ENCODE data around the gene TSPAN5.

The TSPAN5 gene

DNA sequence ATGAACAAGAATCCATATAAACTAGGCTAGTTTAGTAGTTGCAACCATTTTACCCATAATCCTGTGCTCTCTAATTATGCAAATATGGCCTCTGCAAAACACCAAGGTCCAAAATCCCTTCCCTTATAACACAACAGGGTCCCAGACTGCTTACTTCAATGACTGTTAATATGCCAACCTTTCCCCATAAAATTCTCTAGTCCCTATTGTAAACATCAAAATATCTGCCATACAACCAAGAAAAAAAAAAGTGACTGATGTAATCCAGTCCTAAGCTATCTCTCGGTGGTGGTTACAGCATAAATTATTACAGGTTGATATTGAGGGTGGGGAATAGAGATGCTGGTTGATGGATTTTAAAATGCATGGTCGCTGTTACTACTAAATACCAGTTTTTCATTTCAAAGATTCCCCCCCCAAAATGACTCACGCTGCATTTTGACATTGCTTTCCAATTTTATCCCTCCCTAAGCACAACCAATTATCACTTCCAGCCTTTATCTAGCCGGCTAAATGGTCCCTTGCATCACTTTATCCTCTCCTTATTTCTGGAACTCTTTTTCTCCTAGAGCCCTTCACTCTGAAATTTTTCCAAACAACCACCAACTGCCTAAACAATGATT is 44.8 kb downstream of the TSPAN5 start:
- peaks cover 18 to 29% of the 10 kb centered on the region in 2 donors for H3K4me1 Mint-ChIP-seq
- no peak for ATAC-seq (replicated peaks)
- no peak overlapping the region for H3K27ac Mint-ChIP-seq
- no peaks in the 10 kb centered on the region for H3K36me3 Mint-ChIP-seq
- H3K9me3 Mint-ChIP-seq: no peaks in the 10 kb centered on the region
- H3K27me3 Mint-ChIP-seq: no peaks in the 10 kb centered on the region
- no peak for DNase-seq
- H3K4me3 Mint-ChIP-seq: no peak overlapping the region

DNA sequence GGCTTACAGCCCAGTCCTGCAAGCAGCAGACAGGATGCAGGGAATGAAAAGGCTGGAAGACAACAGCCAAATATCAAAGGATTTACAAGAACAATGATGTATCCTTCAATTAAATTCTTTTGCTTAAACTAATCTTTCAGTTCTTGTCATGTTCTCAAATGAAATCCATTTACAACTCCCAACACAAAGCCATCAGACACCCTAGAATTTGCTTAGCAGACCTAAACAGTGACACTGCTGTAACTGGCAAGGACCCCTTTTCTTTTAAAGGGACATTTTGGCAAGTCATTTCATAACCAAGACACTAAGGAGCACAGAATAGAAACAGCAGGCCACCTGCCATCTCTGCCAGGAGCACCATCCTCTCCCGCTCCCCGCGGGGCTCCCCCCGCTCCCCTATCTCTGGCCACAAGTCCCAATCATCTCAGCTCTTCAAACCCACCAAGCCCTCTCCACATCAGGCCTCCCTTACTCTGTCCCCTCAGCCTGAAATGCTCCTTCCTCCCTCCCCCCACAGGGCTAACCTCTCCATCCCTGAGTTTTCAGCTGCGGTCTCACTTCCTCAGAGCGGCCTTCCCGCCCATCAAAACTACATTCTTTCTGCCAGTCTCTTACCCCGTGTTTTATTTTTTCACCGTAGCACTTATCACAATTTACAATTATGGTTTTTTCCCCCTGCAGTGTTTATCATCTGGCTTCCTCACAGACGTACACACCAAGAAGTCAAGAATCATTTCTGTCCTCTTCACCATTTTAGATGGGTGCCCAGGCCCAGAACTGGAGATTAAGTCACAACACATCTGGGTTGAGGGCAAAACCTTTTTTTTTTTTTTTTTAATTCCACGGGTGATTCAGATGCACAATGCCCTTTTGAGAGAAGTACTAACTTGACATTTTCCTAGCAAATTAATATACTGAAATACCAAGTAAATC is 45.8 kb downstream of the TSPAN5 start:
- Mint-ChIP-seq H3K27me3 (no peaks in the 10 kb centered on the region), H3K9me3 (no peaks in the 10 kb centered on the region), H3K27ac (peak overlapping the region; percentile 56), H3K4me3 (peak overlapping the region; percentile 11 to 41), H3K36me3 (no peaks in the 10 kb centered on the region), H3K4me1 (peaks cover 20 to 26% of the 10 kb centered on the region in 2 donors)
- DNase-seq (peak; percentile 8), ATAC-seq (replicated peaks) (peak; percentile 74 to 77)

DNA sequence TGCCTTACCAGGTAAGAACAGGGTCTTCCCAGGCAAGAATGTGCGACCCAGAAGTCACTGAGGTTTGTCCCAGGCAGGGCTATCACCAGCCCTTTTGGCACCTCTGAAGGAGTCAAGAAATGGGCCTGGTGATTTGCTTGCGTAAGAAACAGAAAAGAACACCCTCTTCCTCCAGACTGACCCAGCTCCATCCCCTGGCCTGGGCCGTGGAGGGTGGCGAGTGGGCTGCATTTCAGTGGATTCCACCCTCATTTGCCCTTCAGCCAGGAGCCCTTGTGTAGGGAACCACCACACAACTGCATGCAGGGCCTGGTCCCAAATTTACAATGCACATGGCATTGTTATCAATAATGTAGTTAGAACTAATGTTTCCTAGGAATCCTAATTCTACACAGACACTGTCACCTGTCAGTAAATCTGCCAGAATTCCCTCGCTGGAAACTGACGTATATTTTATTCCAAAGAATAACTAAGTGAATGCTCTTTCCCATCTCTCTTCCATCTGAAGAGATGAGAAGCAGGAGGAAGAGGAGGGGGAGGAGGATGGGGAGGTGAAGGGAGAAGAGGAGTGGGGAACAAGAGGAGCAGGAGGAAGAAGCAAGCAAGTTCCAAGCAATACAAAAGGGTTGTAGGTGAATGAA is 46.6 kb downstream of the TSPAN5 start:
- ATAC-seq (replicated peaks) (no peak), DNase-seq (no peak)
- H3K4me3 Mint-ChIP-seq: no peak overlapping the region
- peaks cover 20 to 24% of the 10 kb centered on the region in 2 donors for H3K4me1 Mint-ChIP-seq
- H3K27me3 Mint-ChIP-seq: no peaks in the 10 kb centered on the region
- no peaks in the 10 kb centered on the region for H3K36me3 Mint-ChIP-seq
- H3K27ac Mint-ChIP-seq: no peak overlapping the region
- no peaks in the 10 kb centered on the region for H3K9me3 Mint-ChIP-seq

DNA sequence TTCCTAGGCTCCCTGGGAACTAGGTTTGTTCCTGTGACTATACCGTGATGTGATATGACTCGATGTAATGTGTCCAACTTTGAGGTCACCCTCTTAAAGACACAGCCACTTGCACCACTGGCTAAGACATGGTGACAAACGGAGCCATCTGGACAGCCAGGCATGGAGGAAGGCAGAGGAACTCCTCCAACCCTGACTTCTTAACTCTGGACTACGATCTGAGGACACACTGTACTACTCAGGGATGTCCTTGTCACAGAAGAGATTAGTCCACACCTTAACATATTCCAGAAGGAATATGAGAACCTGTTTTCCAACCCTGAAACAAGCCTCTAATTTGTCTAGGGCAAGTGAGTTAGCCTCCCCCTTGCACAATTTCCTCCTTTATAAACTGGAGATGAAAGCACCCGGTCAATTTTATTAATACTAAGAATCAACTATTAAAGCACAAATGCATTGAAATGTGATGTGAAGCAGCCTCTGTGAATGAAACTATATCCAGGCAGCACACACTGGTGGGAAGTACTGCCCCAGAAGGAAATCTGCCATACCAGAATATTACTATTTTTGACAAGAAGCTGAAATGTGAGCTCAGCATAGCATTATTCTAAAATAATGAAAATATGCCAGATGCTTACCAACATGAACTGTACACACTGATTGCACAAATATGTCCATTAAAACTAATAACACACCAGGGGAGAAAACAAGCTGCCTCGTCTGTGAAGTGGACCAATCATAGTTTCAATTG is 47.3 kb downstream of the TSPAN5 start:
- Mint-ChIP-seq H3K27ac (no peak overlapping the region), H3K4me1 (peaks cover 20 to 24% of the 10 kb centered on the region in 2 donors), H3K36me3 (no peaks in the 10 kb centered on the region), H3K27me3 (no peaks in the 10 kb centered on the region), H3K4me3 (no peak overlapping the region), H3K9me3 (no peaks in the 10 kb centered on the region)
- DNase-seq (no peak), ATAC-seq (replicated peaks) (no peak)

DNA sequence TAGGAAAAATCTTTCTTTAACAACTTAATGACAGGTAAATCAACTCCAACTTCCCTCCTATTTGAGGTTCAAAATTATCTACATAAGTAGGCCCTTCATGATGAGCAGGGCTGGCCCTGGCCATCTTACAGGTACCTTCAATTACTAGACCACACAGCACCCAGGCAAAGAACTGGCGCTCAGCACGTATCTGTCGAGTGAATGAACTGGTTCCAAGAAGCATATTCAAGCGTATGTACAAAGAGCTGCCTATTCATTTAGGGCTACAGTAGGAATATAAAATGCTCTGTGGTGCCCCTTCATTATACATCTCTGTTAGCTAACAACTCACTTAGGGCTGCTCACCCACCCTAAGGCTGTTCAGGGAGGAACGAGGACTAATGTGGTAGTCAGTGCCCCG is 48.0 kb downstream of the TSPAN5 start:
- no peak for ATAC-seq (replicated peaks)
- Mint-ChIP-seq H3K4me3 (no peak overlapping the region), H3K4me1 (peaks cover 20 to 24% of the 10 kb centered on the region in 2 donors), H3K27me3 (no peaks in the 10 kb centered on the region), H3K9me3 (no peaks in the 10 kb centered on the region), H3K36me3 (peaks cover 0 to 3% of the 10 kb centered on the region in 2 donors), H3K27ac (no peak overlapping the region)
- DNase-seq: no peak

DNA sequence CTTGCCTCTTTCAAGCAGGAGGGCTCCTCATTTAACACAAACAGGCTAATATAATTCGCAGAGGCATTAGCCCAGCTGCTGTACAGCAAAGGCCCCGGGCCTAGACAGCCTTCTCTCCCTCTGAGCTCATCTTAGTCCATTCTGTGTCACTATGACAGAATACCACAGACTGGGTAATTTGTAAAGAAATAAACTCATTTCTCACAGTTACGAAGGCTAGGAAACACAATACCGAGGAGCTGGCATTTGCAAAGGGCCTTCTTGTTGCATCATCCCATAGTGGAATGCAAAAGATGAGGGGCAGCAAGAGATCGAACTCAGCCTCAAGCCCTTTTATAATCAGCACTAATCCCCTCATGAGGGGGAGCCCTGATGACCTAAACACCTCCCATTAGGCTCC is 48.5 kb downstream of the TSPAN5 start:
- no peaks in the 10 kb centered on the region for H3K9me3 Mint-ChIP-seq
- H3K4me3 Mint-ChIP-seq: no peak overlapping the region
- H3K36me3 Mint-ChIP-seq: peaks cover 0 to 3% of the 10 kb centered on the region in 2 donors
- ATAC-seq (replicated peaks) (no peak), DNase-seq (no peak)
- H3K27ac Mint-ChIP-seq: no peak overlapping the region
- H3K4me1 Mint-ChIP-seq: peaks cover 20 to 24% of the 10 kb centered on the region in 2 donors
- no peaks in the 10 kb centered on the region for H3K27me3 Mint-ChIP-seq

DNA sequence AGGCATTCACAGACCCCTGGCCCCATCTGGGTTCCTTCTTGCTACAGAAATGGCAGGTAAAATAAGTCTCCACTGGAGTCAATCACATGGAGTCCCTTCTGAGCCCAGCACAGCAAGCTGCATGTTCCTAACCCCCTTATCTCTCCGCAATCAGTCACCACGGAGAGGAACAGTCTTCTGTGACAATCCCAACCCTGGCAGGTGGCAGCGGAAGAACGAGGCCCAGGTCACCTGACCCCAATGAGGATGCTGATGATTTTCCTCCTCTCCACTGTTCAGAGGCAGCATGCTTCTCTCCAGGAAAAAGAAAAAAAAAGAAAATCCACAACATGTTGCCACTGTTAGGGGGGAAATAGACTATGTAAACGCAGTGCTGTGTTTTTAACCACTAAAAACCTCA is 50.1 kb downstream of the TSPAN5 start:
- no peak overlapping the region for H3K27ac Mint-ChIP-seq

DNA sequence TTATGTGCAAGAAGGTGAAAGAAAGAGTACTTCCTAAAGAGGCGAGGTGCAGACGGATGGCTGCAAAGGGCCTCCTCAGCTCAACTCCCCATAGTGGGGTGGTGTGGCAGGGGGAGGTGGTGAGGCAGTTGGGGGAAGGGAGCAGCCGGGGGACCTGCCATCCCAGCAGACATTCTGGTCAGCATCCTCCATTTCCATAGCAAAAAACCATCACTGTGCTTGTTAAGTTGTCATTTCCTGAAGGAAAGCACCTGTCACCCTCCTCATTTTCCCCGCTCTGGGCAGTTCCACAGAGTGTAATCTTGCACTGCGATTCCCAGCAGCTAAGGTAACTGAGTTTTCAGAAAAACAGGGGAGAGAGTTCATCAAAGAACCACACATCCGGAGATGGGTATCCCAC is 51.5 kb downstream of the TSPAN5 start:
- Mint-ChIP-seq H3K4me1 (peaks cover 13% of the 10 kb centered on the region in 2 donors), H3K4me3 (no peak overlapping the region), H3K36me3 (peaks cover under 1 to 3% of the 10 kb centered on the region in 2 donors), H3K9me3 (peaks cover under 1 to 2% of the 10 kb centered on the region in 2 donors), H3K27me3 (no peaks in the 10 kb centered on the region), H3K27ac (no peak overlapping the region)
- ATAC-seq (replicated peaks): no peak
- DNase-seq: no peak

More for the DNA sequence above, 50.1 kb downstream of the TSPAN5 start:
- Mint-ChIP-seq H3K9me3 (no peaks in the 10 kb centered on the region), H3K4me1 (peaks cover 15 to 17% of the 10 kb centered on the region in 2 donors), H3K4me3 (no peak overlapping the region), H3K27me3 (no peaks in the 10 kb centered on the region), H3K36me3 (peaks cover 0 to 3% of the 10 kb centered on the region in 2 donors)
- no peak for DNase-seq
- ATAC-seq (replicated peaks): no peak

DNA sequence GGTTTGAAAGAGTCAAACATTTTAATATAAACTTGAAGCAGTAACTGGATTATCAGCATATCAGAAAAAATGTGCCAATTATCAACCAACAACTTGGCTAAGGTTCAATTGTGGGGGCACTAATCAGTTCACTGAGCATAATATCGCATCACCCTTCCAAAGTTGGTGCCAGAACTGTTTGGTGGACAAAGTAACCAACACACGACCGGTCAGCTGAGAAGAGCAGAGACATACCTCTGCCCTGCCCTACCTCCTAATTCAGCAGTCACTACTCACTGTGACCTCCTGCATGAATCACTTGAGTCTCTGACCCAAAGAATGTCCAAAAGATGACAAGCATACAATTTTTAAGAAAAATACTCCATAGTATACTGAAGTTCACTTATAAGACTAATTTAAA is 53.2 kb downstream of the TSPAN5 start:
- H3K36me3 Mint-ChIP-seq: peaks cover 9 to 18% of the 10 kb centered on the region in 2 donors
- no peaks in the 10 kb centered on the region for H3K27me3 Mint-ChIP-seq
- no peak overlapping the region for H3K27ac Mint-ChIP-seq
- no peak overlapping the region for H3K4me3 Mint-ChIP-seq
- DNase-seq: no peak
- peaks cover 15 to 18% of the 10 kb centered on the region in 2 donors for H3K4me1 Mint-ChIP-seq
- H3K9me3 Mint-ChIP-seq: peaks cover 7 to 10% of the 10 kb centered on the region in 2 donors
- ATAC-seq (replicated peaks): no peak

DNA sequence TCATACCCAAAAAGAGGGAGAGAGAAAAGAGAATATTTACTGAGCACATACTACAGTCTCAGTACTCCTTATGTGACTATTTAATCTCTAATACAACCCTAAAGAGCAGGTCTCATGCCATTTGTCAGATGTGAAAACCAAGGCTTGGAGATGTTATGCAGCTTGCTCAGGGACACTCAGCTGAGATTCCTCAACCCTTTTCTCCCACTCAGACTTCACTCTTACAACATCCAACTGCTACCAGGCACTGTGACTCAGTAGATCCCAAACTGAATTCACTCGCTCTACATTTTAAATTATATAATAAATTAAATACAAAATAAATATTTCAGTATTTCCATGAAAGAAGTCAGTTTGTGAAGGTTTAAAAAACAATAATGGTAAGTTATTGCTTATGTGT is 53.7 kb downstream of the TSPAN5 start:
- Mint-ChIP-seq H3K27me3 (no peaks in the 10 kb centered on the region), H3K4me3 (no peak overlapping the region), H3K4me1 (peaks cover 15 to 18% of the 10 kb centered on the region in 2 donors), H3K36me3 (peaks cover 9 to 18% of the 10 kb centered on the region in 2 donors), H3K9me3 (peaks cover 7 to 10% of the 10 kb centered on the region in 2 donors), H3K27ac (no peak overlapping the region)
- DNase-seq (no peak), ATAC-seq (replicated peaks) (no peak)

DNA sequence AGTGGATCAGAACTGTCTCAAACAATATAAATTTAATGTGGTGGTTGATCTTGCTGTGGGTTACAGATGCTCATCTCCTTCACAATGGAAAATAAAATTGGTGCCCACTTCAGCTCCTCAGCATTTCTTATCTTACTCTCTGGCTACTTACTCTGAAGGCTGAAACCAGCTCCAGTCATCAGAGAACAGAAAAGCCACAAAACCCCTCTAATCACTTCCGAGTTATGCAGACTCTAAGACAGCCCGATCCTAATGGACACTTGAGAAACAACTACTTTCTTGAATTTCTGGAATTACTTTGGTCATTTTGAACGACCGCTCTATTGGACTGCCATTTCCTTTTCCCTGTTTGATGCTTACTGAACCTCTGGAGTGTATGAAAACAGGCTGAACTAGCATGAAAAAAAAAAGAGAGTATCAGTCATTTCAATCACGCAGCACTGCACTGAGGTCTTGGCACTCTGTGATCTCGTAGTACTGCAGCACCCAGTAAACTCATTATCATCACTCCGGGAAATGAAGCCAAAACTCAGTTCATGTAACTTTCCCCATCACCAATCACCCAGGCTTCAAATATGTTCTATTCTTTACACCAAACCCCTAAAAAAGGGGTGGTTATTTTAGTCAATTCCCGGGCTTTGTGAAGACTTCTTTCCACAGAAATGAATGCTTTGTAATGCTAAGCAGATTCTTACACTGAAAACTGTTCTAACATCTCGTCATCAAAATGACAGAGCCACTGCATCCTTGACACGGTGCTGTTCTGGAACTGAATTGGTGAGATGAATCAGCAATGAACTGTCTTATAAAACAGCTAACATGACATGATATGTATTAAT is 54.5 kb downstream of the TSPAN5 start:
- Mint-ChIP-seq H3K27me3 (no peaks in the 10 kb centered on the region), H3K27ac (no peak overlapping the region), H3K4me1 (peaks cover 15 to 18% of the 10 kb centered on the region in 2 donors), H3K36me3 (peaks cover 9 to 21% of the 10 kb centered on the region in 2 donors), H3K4me3 (no peak overlapping the region), H3K9me3 (peaks cover 10 to 11% of the 10 kb centered on the region in 2 donors)
- no peak for ATAC-seq (replicated peaks)
- DNase-seq: no peak

DNA sequence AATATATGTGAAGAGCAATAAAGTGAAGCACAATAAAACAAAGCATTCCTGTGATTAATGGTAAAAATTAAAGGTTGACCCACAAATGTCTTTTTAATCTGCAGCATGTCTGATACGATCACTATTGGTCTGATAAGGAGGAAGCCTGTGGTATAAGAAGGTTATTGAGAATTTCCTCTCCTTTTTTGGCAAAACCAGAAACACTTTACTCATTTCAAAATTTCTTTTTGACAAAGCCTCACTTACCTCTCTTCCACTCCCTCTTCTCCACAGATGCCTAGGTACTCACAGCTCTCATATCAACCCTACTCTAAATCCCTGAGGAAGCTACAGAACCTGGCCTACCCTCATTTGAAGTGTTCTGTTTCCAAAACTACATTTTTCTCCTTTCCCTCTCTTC is 56.1 kb downstream of the TSPAN5 start:
- no peak overlapping the region for H3K4me3 Mint-ChIP-seq
- peaks cover 10 to 11% of the 10 kb centered on the region in 2 donors for H3K9me3 Mint-ChIP-seq
- peaks cover 11 to 18% of the 10 kb centered on the region in 2 donors for H3K4me1 Mint-ChIP-seq
- H3K27ac Mint-ChIP-seq: no peak overlapping the region
- ATAC-seq (replicated peaks) (peak; percentile 79 to 89), DNase-seq (no peak)
- H3K36me3 Mint-ChIP-seq: peaks cover 9 to 24% of the 10 kb centered on the region in 2 donors
- H3K27me3 Mint-ChIP-seq: no peaks in the 10 kb centered on the region

DNA sequence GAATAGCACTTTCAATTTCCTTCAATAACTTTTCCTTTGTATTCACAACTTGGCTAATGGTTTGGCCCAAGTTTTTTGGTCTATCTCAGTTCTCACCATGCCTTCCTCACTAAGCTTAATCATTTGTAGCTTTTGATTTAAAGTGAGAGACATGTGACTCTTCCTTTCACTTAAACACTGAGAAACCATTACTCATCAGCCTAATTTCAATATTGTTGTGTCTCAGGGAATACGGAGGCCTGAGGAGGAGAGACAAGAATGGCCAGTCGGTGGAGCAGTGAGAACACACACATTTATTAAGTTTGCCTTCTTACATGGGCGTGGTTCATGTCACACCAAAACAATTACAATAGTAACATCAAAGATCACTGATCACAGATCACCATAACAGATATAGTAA is 56.7 kb downstream of the TSPAN5 start:
- no peaks in the 10 kb centered on the region for H3K27me3 Mint-ChIP-seq
- H3K9me3 Mint-ChIP-seq: peaks cover 10 to 11% of the 10 kb centered on the region in 2 donors
- peaks cover 11 to 18% of the 10 kb centered on the region in 2 donors for H3K4me1 Mint-ChIP-seq
- H3K4me3 Mint-ChIP-seq: no peak overlapping the region
- DNase-seq (no peak), ATAC-seq (replicated peaks) (peak; percentile 57 to 86)
- peak overlapping the region; percentile 20 for H3K27ac Mint-ChIP-seq
- H3K36me3 Mint-ChIP-seq: peaks cover 9 to 24% of the 10 kb centered on the region in 2 donors

All from stimulated activated naive B cell treated with anti-CD40 and anti-IgM and Interleukin-4, amounts not matched to agents 10 μg/mL and 1 μg/mL and 100 μg/mL, for 72 hours (primary cell).